Measurements from ENCODE around the gene FUS.

GRCh38 chr16:31228206-31228605 is 48.3 kb downstream of the FUS start:
- TF ChIP-seq ZFHX2 (tag by site-specific recombination; conservative IDR thresholded peaks at IDR 0.05) (no peak), CTCF (tag by site-specific recombination; IDR thresholded peaks at IDR 0.05) (no peak), ZNF560 (tag by site-specific recombination; IDR thresholded peaks at IDR 0.05; ENCODE audit: borderline replicate concordance) (no peak), ZNF302 (tag by site-specific recombination; IDR thresholded peaks at IDR 0.05; ENCODE audit: low read depth) (no peak), ZNF76 (tag by site-specific recombination; IDR thresholded peaks at IDR 0.05; ENCODE audit: borderline replicate concordance, low read depth) (no peak), ZNF791 (tag by site-specific recombination; IDR thresholded peaks at IDR 0.05) (no peak)

All from HEK293 (cell line).